HG03159 (cell line): ENCODE data around the gene MB21D2.
"Not testable (repeated sequence)": the region's sequence is repeated elsewhere in the genome, so short reads cannot be mapped to it uniquely, and the experiment has no call there.

Source experiments
- ATAC-seq: cut with Tn5 transposase; IDR thresholded peaks from one replicate; pipeline ENCODE4 v1.9.1; 2021; ENCODE audit warnings: mild to moderate bottlenecking, moderate library complexity; ENCODE audit not compliant: unreplicated experiment

MB21D2 gene

DNA sequence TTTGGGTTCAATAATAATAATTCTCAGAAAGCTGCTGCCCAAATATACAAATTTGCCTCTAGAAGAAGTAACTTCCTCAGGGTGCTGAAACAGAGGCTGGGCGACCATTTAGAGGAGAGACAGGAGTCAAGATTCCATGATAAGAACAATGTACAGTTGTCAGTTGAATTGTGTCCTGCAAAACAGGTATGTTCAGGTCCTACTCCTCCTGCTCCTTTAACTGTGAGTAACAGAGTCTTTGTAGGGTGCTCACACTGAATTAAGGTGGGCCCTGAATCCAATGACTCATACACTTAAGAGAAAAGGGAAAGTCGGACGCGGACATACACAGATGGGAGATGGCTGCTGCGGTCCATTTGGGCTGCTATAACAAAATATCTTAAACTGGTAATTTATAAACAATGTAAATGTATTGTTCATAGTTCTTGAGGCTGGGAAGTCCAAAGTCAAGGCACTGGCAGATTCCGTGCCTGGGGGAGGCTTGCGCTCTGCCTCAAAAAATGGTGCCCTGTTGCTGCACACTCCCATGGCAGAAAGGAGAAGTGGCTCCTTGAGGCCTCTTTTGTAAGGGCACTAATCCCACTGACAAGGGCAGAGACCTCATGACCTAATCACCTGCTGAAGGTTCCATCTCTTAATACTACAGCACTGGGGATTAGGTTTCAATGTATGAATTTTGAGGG, 55.1 kb downstream of the MB21D2 start:
- no peak for ATAC-seq

GRCh38 chr3:192861972-192862371, 55.7 kb downstream of the MB21D2 start:
- peak; percentile 53 for ATAC-seq

DNA sequence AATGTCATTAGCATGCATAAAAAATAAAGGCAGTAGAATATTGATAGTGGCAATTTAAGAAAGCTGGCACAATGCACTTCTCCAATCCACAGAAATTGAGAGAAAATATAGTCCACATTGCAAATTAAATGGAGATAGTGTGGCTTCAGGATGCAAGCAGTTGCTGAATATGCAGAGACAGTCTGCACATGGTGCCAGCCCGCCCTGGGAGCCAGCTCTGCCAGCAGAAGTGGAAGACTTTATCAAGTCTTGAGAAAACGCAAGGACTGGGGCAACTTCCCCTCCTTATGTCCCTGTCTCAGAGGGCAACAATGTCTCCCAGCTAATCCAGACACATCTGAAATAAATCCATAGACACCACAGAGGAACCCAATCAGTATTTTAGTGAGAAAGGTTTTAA, 57.2 kb downstream of the MB21D2 start:
- ATAC-seq: no peak

DNA sequence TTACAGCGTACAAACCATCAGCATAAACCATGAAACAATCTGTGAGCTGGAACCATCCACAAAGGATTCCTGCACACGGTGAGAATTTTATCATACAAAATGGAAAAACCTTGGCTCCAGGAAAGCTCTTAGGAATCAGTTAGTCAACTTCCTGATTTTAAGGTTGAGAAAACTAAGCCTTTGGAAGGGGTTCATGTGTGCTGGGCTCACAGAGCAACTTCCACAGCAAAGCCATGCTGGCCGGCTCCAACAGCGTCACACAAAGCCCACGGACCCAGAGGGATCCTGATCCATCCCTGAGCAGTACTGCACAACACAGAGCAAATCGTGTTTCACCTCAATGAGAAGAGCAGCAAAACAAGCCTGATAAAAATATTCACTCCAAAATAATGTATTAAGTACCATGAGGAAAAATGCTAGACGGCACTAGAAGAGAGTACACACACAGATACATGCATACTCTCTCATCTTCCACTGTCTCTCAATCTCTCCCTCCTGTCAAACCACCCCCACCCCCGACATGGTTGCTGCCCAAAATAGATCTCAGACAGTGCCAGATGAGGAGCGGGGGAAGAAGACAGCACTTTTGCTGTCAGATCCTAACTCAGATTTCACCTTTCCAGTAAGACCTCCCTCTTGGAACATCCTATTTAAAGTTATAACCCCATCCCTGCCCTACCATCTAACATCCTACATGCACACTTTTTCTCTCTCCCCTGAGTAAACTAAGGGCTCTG, 58.6 kb downstream of the MB21D2 start:
- ATAC-seq: no peak

GRCh38 chr3:192857260-192857661, 60.4 kb downstream of the MB21D2 start:
- no peak for ATAC-seq

- peak; percentile 34 for ATAC-seq
Measured at GRCh38 chr3:192855434-192855833, 62.2 kb downstream of the MB21D2 start.

GRCh38 chr3:192851821-192852372, 65.8 kb downstream of the MB21D2 start:
- peak; percentile 49 for ATAC-seq

DNA sequence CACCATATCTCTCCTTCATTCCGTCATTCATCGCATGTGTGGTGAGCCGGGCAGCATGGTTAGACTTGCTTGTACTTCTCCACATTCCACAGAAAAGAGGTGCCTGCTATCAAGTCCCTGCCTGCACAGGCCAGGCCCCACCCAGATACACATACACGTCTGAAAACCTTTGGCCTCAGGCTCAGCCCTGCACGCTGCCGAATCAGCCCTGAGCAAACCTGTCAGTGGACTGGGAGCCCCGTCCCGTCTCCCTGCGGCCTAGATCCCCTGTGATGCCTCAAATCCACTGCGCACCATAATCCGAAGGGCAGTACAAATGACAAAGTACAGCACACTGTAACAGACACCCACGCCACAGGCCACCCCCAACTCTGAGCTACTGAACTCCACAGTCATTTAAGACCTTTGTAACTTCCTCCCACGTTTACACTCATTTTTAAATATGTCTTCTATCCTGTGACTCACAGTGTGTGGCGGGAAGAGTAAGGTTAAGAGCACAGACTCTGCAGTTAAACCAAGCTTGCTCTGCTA, 67.1 kb downstream of the MB21D2 start:
- ATAC-seq: peak; percentile 79

DNA sequence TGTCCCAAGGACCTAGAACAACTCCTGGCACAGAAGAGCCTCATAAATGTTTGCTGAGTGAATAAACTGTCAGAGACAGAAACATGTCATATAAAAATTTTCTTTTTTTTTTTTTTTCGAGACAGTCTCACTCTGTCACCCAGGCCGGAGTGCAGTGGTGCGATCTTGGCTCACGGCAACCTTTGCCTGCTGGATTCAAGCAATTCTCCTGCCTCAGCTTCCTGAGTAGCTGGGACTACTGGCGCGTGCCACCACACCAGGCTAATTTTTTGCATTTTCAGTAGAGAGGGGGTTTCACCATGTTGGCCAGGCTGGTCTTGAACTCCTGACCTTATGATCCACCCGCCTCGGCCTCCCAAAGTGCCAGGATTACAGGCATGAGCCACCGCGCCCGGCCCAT, 67.8 kb downstream of the MB21D2 start:
- ATAC-seq: not testable (repeated sequence)

DNA sequence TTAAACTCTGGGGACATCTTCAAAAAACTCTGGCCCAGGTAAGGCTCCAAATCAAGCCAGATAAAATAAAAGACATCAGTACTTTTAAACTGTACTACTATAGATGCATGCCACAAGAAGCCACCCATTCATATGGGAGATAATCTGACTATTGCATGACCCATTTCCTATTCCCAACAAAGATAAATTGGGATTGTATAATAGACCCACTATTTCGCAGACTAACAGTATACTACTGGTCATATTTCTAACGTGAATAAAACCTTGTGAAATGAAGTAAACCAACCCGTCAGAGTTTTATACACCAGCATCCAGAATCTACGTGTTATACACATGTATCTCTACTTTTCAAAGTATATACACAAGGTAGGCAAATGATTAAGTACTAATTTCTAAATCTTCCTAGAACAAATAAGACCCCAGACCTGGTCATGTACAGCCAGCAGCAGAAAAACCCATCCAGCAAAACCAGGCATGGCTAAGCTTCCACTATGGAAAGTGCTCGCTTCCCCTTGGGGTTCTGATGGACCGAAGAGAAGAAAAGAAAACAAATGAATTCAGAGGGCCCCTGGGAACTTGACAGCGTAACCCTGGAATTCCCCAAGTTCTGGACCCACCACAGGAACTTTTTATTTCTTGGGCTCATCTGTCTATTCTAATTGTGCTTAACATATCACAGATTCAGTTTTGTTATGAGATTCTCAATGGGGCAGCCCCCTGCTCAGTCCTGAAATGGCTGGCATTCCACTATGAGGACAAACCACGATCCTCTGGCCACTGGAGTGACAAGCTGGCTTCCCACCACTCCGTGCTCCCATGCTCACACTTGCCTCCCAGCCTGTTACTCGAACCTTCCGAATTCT, 69.1 kb downstream of the MB21D2 start:
- ATAC-seq: no peak

GRCh38 chr3:192847941-192848340, 69.7 kb downstream of the MB21D2 start:
- ATAC-seq: no peak

- no peak for ATAC-seq
Measured at GRCh38 chr3:192845526-192845855, 72.2 kb downstream of the MB21D2 start.

- ATAC-seq: no peak
Measured at GRCh38 chr3:192844836-192845525, 72.7 kb downstream of the MB21D2 start.

- ATAC-seq: no peak
Measured at GRCh38 chr3:192844486-192844765, 73.2 kb downstream of the MB21D2 start.

DNA sequence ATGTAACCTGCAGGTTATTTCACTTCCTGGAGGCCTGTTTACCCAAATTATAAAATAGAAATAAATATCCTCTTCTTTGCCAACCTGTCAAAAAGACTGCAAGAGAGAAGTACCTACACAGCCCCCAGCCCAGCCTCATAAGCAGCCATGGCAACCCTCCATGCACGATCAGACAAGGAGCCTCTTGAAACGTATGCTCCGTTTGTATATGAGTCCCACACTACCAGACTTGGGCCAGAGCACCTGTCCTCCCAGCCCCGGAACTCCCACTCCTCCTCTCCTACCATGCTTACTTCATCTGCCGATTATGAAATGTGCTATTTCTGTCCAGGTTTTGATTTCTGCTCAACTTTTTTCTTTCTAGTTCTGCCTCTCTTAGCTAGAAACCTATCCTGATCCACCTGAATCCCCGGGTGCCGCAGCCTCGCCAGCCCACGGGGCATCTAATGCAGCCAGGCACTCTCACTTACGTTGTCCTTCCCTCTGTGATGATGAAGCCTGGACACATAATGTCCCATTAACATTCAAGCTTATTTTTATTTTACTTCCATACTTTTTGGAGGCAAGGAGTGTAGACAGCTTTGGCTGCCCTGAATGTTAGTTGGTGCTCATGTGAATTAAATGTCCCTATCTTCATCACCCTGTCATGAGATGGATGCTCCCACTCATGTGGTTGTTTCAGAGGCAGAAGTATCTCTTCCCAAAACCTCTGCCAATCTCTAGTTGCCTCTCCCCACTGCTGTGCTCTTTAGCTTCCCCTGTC, 73.8 kb downstream of the MB21D2 start:
- no peak for ATAC-seq

DNA sequence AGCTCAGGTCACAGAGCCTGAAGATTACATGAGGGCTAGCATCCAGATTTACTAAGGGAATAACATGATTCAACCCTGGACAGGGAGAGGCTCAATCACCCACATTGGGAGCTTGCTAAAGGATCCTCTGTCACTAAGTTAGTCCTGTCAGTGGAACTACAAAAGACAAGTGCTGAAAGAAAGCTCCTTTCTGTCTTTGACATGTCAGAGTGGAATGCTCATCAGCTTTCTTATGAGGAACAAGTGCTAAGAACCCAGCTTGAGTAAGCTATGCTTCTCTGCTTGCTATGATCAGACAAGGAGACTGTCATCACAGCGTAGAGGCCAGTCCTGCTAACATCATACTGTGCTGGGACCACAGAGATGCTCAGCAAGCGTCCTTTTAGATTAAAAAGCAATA, 74.5 kb downstream of the MB21D2 start:
- no peak for ATAC-seq

DNA sequence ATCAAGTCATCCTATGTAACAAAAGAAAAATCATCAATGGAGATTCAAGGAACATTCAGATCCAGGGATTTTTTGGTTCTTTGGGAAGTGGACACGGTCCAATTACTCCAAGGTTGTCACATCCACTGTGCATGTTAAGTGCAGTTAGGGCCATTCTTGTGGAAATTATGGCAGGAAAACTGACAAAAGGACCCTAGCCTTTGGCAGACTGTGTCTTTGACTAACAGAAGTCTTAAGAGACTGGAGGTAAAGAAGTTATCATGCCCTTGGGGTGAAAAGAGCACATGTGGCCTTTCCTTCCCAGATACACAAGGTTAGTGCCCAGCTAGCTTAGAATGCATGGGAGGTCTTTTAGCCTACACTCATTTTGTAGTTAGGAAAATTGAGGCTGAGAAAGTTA, 74.9 kb downstream of the MB21D2 start:
- ATAC-seq: no peak

- no peak for ATAC-seq
Measured at GRCh38 chr3:192842138-192842537, 75.5 kb downstream of the MB21D2 start.

DNA sequence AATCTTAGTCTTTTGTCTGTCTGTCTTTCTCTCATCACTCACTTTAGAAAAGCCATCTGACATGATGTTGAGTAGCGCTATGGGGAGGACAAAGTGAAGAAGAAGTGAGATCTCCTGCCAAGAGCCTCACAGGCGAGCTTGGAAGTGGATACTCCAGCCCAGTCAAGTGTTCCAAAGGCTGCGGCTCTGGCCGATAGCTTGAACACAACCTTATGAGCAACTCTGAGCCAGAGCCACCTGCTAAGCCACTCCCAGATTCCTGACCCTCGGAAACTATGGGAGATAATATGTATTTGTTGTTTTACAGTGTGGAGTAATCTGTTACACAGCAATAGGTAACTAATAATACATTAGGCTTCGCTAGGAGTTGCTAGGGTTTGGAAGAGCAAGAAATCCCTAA, 76.2 kb downstream of the MB21D2 start:
- no peak for ATAC-seq
